CD4-positive, alpha-beta T cell treated with Interleukin-6 at 100 ng/mL for 8 hours (primary cell): ENCODE data around the gene GPR35.
"Not testable (repeated sequence)": the region's sequence is repeated elsewhere in the genome, so short reads cannot be mapped to it uniquely, and the experiment has no call there.

Source experiments
- DNase-seq: peaks from one replicate; pipeline ENCODE4 v3.0.0-alpha.2; 2020; ENCODE audit warnings: mixed read lengths, low spot score

The GPR35 gene

DNA sequence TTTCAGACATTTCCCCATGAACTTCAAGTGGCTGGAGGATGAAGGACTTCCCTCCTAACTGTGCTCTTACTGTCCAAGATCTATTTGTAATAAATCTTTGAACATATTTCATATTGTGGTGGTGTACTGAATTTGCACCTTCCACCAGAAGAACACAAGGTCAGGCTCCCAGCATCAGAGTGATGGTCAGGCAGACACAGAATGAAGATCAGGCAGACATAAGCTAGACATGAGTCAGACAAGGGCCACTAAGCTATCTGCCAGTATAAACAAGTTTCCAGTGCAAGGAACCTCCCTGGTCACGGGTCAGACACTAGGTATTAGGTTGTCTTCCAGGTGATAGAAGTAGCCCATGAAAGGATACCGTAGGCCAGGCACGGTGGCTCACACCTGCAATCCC lies 37.4 kb downstream of the GPR35 start:
- no peak for DNase-seq

DNA sequence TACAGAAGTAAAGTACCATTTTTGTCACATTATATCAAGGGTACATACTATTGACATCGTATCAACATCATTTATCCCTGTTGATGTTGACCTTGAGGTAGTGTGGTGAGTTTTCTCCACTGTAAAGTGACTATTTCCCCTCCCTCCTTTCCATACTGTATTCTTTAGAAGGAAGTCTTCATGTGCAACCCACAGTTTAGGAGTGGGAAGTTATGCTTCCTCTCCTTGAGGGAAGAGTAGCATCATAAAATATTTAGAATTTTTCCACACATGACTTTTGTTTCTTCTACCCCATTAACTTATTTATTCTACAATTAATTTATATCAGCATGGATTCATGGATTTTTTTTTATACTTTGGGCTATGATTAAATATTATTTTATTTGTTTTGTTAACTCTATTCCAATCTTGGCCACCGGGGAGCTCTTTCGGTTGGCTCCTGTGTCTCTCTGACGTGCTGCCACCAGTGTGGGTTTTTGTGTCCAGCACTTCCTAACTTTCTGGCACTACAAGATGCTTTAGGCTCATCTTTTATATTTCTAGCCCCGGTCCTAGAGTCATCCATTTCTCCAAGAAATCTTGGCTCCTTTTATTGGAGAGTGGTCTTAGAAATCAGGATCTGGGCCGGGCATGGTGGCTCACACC lies 38.4 kb downstream of the GPR35 start:
- no peak for DNase-seq

DNA sequence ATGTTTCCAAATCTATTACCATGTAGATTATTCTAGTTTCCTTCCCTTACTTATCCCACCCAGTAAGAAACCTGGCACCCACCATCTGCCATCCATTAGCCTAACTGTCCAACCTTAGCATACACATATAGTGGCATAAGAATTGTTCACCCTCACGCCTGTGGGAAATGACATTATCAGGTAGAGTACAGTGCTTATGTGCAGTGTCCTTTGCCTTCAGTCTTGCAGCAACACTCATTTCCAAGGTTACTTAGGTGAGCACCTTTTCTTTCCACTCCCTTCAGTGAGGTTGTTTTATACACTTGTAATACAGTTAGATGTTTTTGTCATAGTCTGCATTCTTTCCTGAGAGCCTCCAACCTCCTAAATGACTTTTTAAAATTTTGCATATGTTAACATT lies 39.3 kb downstream of the GPR35 start:
- DNase-seq = no peak

- no peak for DNase-seq
Measured at GRCh38 chr2:240670402-240670801, 45.1 kb downstream of the GPR35 start.

GRCh38 chr2:240670950-240671349 lies 45.7 kb downstream of the GPR35 start:
- DNase-seq = no peak

- no peak for DNase-seq
Measured at GRCh38 chr2:240672076-240672700, 46.9 kb downstream of the GPR35 start.

GRCh38 chr2:240672701-240673190 lies 47.5 kb downstream of the GPR35 start:
- no peak for DNase-seq

DNA sequence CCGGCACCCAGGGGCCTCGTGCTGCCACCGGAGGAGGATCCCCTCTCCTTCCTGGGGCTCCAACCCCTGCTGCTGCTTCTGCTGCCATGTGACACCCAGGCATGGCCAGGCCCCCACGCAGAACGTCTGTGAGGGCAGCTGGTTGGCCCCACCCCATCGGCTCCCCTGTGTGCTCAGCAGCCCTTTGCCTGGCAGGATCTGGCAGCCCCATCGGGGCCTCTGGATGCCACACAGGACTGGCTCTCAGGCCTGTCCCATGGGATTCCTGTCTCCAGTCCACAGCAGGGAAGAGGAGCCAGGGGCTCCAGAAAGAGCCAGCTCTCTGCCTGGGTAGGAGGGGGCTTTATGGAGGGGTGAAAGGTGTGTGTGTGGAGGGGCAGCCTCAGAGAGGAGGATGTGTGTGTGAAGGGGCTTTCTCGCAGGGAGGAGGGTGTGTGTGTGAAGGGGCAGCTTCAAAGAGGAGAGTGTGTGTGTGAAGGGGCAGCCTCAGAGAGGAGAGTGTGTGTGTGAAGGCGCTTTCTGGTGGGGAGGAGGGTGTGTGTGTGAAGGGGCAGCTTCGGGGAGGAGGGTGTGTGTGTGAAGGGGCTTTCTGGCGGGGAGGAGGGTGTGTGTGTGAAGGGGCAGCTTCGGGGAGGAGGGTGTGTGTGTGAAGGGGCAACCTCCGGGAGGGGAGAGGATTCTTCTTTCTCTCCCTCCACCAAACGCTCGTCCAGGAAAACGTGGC lies 49.3 kb downstream of the GPR35 start:
- not testable (repeated sequence) for DNase-seq

DNA sequence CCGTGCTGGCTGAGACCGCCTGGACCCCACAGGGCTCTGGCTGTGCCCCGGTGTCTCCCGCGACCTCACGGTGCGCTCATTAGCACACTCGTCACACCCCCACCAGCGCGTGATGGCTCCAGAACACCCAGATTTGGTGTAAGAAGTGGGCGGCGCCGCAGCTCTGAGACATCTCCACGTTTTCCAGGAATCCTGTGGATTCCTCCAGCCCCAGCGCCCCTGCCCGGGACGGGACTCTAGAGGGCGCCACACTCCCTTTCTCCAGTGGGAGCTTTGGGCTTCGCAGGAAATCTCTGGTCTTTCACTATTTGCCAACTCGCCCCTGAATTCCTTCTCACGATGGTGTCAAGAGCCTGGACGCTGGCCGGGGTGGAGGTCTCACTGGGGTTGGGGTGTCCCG lies 50.1 kb downstream of the GPR35 start:
- DNase-seq = not testable (repeated sequence)

- not testable (repeated sequence) for DNase-seq
Measured at GRCh38 chr2:240678043-240678442, 52.8 kb downstream of the GPR35 start.

- not testable (repeated sequence) for DNase-seq
Measured at GRCh38 chr2:240678909-240679308, 53.6 kb downstream of the GPR35 start.

DNA sequence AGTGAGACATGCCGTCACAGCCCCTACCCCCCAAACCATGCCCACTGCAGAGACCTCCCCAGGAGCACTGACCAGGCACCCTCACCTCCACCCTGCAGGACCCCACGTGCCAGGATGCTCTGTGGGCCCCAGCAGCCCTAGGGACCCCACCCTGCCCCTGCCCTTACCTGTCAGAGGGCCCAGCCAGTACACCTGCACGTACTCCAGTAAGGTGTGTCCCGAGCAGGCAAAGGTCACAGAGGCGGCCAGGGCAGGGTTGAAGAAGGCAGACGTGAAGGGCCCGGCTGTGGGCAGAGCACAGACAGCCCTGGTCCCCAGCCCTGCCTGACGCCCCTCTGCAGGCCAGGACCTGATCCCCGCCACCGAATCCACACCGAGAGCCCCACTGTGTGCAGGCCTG lies 54.9 kb downstream of the GPR35 start:
- DNase-seq = not testable (repeated sequence)
